ENCODE results near the gene REST. TPM values are rescaled to one million over a fixed set of nuclear protein-coding genes. Genes with fewer than 3 reads are reported as not detected.
"Not testable (repeated sequence)": the region's sequence is repeated elsewhere in the genome, so short reads cannot be mapped to it uniquely, and the experiment has no call there.

The REST gene
- total and polyA plus RNA-seq, 8 donors = 2.7 to 28.9 (median 13.9) TPM

DNA sequence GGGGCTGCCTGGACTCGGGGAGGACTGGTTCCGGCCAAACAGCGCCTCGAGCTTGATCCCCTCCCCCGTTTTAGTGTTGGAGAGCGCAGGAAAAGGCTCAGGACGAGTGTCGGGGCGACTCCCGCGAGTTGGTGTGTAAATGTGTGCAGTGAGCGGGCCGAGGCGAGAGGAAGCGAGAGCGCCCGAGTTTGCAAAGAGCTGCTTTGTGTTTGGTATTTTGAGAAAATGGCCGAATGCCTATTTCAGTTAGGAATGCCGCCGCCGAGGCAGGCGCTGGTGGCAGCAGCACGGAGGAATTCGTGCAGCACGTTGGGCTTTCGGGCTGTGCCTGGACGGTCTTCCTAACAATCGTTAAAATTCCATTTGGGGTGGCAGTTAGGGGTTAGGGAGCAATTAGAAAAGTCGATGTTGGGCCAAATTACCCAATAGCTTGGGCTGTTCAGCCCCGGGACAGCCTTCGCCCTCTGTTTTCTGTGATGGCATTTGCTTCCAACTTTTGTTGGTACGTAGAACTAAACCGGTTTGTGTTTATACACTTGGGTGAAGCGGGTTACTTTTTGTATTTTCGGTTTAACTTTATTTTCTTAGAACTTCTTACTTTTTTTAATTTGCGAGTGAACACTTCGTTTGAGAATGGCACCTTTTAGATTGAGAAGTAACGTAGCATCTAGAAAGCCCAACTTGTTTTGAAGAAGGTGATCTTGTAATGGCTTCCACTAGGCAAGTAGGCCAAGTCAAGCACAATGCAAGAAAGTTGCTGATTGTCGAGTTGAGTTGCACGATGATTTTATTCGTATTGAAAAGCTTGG is 1.6 kb downstream of the REST start:
- DNase-seq (peak in 3 of 6 donors; percentile 31 to 79 (median 52)), FAIRE-seq (no peak), ATAC-seq (peak; percentile 5 to 33 (median 30))
- Histone ChIP-seq H3K27ac (peak overlapping the region; percentile 85 to 94 (median 91)), H3K9me3 (no peaks in the 10 kb centered on the region), H3K27me3 (no peaks in the 10 kb centered on the region), H3K4me1 (peaks cover 3 to 20% (median 16%) of the 10 kb centered on the region in 3 donors), H3K36me3 (no peaks in the 10 kb centered on the region), H3K4me3 (peak overlapping the region; percentile 83 to 100 (median 96))
- WGBS, 2 donors = 1% methylated on average over 41 of the region's 41 CpGs
- intact Hi-C loops (cut with DNase I) = no loop called here
- TF ChIP-seq, protein P1, sequence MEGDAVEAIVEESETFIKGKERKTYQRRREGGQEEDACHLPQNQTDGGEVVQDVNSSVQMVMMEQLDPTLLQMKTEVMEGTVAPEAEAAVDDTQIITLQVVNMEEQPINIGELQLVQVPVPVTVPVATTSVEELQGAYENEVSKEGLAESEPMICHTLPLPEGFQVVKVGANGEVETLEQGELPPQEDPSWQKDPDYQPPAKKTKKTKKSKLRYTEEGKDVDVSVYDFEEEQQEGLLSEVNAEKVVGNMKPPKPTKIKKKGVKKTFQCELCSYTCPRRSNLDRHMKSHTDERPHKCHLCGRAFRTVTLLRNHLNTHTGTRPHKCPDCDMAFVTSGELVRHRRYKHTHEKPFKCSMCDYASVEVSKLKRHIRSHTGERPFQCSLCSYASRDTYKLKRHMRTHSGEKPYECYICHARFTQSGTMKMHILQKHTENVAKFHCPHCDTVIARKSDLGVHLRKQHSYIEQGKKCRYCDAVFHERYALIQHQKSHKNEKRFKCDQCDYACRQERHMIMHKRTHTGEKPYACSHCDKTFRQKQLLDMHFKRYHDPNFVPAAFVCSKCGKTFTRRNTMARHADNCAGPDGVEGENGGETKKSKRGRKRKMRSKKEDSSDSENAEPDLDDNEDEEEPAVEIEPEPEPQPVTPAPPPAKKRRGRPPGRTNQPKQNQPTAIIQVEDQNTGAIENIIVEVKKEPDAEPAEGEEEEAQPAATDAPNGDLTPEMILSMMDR (IDR thresholded peaks at IDR 0.05) = no peak

DNA sequence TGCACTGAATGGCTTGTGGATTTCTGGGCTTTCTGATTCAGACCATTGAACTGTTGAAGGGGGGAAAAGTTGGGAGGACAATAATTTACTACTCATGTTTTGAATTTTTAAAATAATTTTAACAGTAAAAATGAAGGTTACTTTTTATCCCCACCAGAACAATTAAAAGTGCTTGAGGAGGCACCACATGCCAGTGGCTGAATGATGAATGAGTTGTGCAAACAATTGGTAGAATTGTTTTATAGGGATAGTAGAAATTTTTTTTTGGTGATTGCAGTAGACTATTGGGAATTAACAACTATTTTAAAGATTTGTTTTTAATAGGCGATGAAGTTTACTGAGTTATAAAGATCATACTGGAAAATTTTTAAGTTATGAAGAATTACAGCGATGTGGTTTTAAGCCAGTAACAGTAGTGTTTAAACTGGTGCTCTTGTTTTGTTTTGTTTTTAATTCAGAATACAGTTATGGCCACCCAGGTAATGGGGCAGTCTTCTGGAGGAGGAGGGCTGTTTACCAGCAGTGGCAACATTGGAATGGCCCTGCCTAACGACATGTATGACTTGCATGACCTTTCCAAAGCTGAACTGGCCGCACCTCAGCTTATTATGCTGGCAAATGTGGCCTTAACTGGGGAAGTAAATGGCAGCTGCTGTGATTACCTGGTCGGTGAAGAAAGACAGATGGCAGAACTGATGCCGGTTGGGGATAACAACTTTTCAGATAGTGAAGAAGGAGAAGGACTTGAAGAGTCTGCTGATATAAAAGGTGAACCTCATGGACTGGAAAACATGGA is 2.7 kb downstream of the REST start:
- WGBS, 2 donors = 36 to 44% methylated on average over 6 of the region's 6 CpGs

DNA sequence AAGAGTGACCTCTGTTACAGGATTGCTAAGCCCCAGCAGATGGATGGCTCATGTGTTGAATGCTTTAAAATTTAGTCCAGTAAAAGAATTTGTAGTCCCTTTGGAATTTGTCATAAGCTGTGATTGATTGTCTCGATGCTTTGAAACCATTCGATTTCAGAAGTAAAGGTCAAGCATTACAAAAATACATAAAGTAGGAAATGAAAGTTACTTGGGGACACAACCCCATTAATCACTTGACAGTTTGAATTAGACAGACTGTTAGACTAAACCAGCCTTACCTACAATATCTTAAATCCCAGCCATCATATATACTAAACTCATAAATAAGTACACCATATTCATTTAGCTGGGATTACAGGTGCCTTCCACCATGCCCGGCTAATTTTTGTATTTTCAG is 6.6 kb downstream of the REST start:
- Histone ChIP-seq H3K4me1 (peaks cover 10 to 21% (median 20%) of the 10 kb centered on the region in 3 donors), H3K27me3 (no peaks in the 10 kb centered on the region), H3K9me3 (no peaks in the 10 kb centered on the region), H3K4me3 (no peak overlapping the region), H3K27ac (no peak overlapping the region), H3K36me3 (peaks cover 0 to 6% (median 0%) of the 10 kb centered on the region in 3 donors)
- TF ChIP-seq, protein P1 (IDR thresholded peaks at IDR 0.05) = no peak
- DNase-seq = no peak
- ATAC-seq = no peak
- 62 to 66% methylated on average over 3 of the region's 3 CpGs for WGBS, 2 donors
- no peak for FAIRE-seq
- intact Hi-C loops (cut with DNase I) = loop anchor here in 2 of 3 donors (10.0 kb wide), 2 partner anchors 50 to 60 kb away; partner anchors contain the start of genes NOA1 (in 1 of the 2) and POLR2B (in 1 of the 2)

More for the DNA sequence above, 2.7 kb downstream of the REST start:
- no peak for DNase-seq
- no peak for FAIRE-seq
- Histone ChIP-seq H3K4me1 (peaks cover 7 to 20% (median 16%) of the 10 kb centered on the region in 3 donors), H3K4me3 (peak overlapping the region in 2 of 4 donors; percentile 96 to 100), H3K27ac (peak overlapping the region in 2 of 4 donors; percentile 12 to 91), H3K27me3 (no peaks in the 10 kb centered on the region), H3K9me3 (no peaks in the 10 kb centered on the region), H3K36me3 (no peaks in the 10 kb centered on the region)
- TF ChIP-seq, protein P1 (IDR thresholded peaks at IDR 0.05) = no peak
- intact Hi-C loops (cut with DNase I) = loop anchor here in 2 of 3 donors (10.0 kb wide), 2 partner anchors 54 to 64 kb away; partner anchors contain the start of genes NOA1 (in 1 of the 2) and POLR2B (in 1 of the 2)
- no peak for ATAC-seq

DNA sequence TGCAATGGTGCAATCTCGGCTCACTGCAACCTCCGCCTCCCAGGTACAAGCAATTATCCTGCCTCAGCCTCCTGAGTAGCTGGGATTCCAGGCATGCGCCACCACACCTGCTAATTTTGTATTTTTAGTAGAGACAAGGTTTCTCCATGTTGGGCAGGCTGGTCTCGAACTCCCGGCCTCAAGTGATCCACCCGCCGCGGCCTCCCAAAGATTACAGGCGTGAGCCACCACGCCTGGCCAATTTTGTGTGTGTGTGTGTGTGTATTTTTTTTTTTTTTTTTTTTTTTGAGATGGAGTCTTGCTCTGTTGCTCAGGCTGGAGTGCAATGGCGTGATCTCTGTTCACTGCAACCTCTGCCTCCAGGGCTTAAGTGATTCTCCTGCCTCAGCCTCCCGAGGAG is 7.3 kb downstream of the REST start:
- H3K9me3 ChIP-seq, FAIRE-seq, H3K4me3 ChIP-seq, DNase-seq, ATAC-seq, H3K36me3 ChIP-seq, H3K27ac ChIP-seq, H3K27me3 ChIP-seq: not testable (repeated sequence)
- intact Hi-C loops (cut with DNase I) = loop anchor here in 2 of 3 donors (10.0 kb wide), 2 partner anchors 50 to 60 kb away; partner anchors contain the start of genes NOA1 (in 1 of the 2) and POLR2B (in 1 of the 2)
- 97 to 98% methylated on average over 12 of the region's 12 CpGs for WGBS, 2 donors
- H3K4me1 ChIP-seq = peaks cover 10 to 21% (median 19%) of the 10 kb centered on the region in 3 donors

DNA sequence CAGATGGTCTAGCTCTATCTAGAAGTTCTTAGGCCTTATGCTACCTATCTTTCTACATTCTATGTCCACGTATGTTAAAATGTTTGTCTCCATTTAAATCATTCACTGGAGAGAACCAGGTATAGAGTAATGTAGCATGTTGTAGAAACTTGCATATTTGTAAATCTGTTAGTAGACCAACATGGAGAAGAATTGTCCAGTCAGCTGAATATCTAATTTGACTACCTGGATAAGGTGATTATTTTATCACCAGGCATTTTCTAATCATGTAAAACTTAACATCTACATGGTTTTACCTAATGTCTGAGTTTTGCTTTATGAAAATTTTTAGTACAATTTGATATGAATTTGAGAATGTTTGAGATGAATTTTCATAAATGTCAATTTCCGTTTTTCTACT is 19.5 kb downstream of the REST start:
- Histone ChIP-seq H3K27me3 (no peaks in the 10 kb centered on the region), H3K27ac (no peak overlapping the region), H3K9me3 (no peaks in the 10 kb centered on the region), H3K4me1 (no peaks in the 10 kb centered on the region), H3K36me3 (peaks cover 0 to 24% (median 18%) of the 10 kb centered on the region in 3 donors), H3K4me3 (no peak overlapping the region)
- TF ChIP-seq, protein P1 (IDR thresholded peaks at IDR 0.05) = no peak
- FAIRE-seq (no peak), DNase-seq (no peak), ATAC-seq (no peak)
- 73 to 76% methylated on average over 2 of the region's 2 CpGs for WGBS, 2 donors
- intact Hi-C loops (cut with DNase I) = no loop called here

Data from pancreas (tissue), 10 donors.